HG03354 (cell line): Measurements from ENCODE around the gene FADS1.
A peak's percentile ranks its signal among the peaks of the same experiment; 100 is the strongest.

Experiments
- ATAC-seq: cut with Tn5 transposase; IDR thresholded peaks from one replicate; pipeline ENCODE4 v1.9.1; 2021; ENCODE audit warnings: mild to moderate bottlenecking; ENCODE audit not compliant: unreplicated experiment, poor library complexity, severe bottlenecking

The FADS1 gene

GRCh38 chr11:61847914-61848581, 31.2 kb upstream of the FADS1 start:
- no peak for ATAC-seq

GRCh38 chr11:61846362-61847020, 29.7 kb upstream of the FADS1 start:
- no peak for ATAC-seq

- no peak for ATAC-seq
These were observed 28.2 kb upstream of the FADS1 start for GRCh38 chr11:61844909-61845565.

GRCh38 chr11:61842528-61842820, 25.7 kb upstream of the FADS1 start:
- ATAC-seq = no peak

GRCh38 chr11:61841636-61842527, 25.1 kb upstream of the FADS1 start:
- no peak for ATAC-seq

GRCh38 chr11:61840371-61840770, 23.6 kb upstream of the FADS1 start:
- ATAC-seq = no peak

GRCh38 chr11:61839742-61840141, 22.9 kb upstream of the FADS1 start:
- ATAC-seq = no peak

- no peak for ATAC-seq
These were observed 22.1 kb upstream of the FADS1 start for GRCh38 chr11:61838921-61839320.

- ATAC-seq = no peak
These were observed 21.7 kb upstream of the FADS1 start for GRCh38 chr11:61838501-61838900.

- ATAC-seq = no peak
These were observed 20.7 kb upstream of the FADS1 start for GRCh38 chr11:61837411-61838005.

GRCh38 chr11:61836193-61836592, 19.4 kb upstream of the FADS1 start:
- no peak for ATAC-seq

- ATAC-seq = peak; percentile 93
These were observed 17.7 kb upstream of the FADS1 start for GRCh38 chr11:61834278-61835048.

- no peak for ATAC-seq
These were observed 17.1 kb upstream of the FADS1 start for GRCh38 chr11:61833926-61834277.

- ATAC-seq = no peak
These were observed 16.7 kb upstream of the FADS1 start for GRCh38 chr11:61833471-61833870.

- no peak for ATAC-seq
These were observed 16.0 kb upstream of the FADS1 start for GRCh38 chr11:61832754-61833153.

GRCh38 chr11:61832207-61832606, 15.4 kb upstream of the FADS1 start:
- ATAC-seq = no peak

- no peak for ATAC-seq
These were observed 13.7 kb upstream of the FADS1 start for GRCh38 chr11:61830237-61831105.

GRCh38 chr11:61829806-61830205, 13.0 kb upstream of the FADS1 start:
- no peak for ATAC-seq
